Activated T-cell treated with anti-CD3 and anti-CD28 coated beads, Interleukin-2, amount 50 U/mL, for 48 hours (primary cell): ENCODE results near the gene FHIP2A.
A peak's percentile ranks its signal among the peaks of the same experiment; 100 is the strongest.
"Not testable (repeated sequence)": the region's sequence is repeated elsewhere in the genome, so short reads cannot be mapped to it uniquely, and the experiment has no call there.

Source experiments
- DNase-seq, 2 experiments: peaks; one replicate each; pipeline ENCODE4 v3.0.0-alpha.2; 2020

FHIP2A gene, protein sequence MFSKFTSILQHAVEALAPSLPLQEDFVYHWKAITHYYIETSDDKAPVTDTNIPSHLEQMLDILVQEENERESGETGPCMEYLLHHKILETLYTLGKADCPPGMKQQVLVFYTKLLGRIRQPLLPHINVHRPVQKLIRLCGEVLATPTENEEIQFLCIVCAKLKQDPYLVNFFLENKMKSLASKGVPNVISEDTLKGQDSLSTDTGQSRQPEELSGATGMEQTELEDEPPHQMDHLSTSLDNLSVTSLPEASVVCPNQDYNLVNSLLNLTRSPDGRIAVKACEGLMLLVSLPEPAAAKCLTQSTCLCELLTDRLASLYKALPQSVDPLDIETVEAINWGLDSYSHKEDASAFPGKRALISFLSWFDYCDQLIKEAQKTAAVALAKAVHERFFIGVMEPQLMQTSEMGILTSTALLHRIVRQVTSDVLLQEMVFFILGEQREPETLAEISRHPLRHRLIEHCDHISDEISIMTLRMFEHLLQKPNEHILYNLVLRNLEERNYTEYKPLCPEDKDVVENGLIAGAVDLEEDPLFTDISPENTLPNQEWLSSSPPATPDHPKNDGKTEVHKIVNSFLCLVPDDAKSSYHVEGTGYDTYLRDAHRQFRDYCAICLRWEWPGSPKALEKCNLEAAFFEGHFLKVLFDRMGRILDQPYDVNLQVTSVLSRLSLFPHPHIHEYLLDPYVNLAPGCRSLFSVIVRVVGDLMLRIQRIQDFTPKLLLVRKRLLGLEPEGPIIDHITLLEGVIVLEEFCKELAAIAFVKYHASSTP

DNA sequence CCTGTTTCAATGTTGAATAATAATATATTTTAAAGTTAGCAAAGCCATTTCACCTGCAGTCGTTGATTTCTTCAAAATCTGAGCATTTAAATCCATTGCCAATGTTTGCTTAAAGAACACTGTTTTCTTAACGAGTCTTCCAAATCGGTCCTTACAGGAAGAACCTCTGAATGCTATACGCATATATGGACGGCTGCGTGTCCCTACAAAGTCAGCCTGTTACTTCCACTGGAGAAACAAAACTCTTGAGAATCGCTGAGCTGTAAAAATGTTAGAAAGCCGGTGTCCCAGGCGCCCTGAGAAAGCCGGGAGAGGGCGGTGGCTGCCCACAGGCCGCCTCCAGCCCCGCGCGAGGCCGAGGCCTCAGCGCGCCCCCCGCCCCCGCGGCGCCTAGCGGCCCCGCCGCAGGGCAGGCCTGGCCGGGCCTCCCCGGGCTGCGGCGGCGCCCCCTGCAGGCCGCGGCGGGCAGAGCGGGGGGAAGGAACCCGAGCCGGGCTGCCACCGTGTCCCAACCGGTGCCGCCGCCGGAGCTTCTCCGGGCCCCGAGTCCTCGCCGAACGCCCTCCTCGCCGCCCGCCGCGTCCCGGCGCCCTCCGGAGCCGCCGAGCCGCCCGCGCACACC lies at the start of gene FHIP2A:
Gene FHIP2A, plus strand, starts transcription at position 488 of the 622 bp plus-strand sequence. CDS start 299 bp downstream, outside the sequence.
- DNase-seq = peak; percentile 87 to 91

DNA sequence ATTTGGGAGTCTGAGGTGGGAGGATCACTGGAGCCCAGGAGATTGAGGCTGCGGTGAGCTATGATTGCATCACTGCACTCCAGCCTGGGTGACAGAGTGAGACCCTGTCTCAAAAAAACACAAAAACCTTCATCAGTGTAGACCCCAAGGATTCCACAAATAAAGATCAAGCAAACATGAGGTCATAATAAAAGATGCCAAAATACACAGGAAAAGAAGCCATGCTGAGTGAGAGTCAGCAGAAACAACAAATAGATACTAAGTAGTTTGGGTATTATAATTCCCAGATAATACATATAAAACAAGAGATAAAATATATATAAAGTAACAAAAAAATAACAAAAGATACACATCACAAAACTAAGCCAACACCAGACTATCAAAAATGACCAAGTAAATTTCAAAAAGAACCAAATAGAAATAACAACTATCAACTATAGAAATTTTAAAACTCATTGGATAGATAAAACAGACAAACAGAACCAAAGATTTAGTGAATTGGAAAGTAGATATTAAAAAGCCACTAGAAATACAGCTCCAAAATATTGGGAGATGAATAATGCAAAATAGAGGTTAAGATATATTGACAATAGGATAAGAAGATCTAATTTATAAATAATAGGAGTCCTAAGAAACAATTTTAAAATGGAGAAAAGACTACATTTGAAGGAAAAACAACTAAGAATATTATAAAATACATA lies 48.9 kb upstream of the FHIP2A start:
- no peak for DNase-seq

DNA sequence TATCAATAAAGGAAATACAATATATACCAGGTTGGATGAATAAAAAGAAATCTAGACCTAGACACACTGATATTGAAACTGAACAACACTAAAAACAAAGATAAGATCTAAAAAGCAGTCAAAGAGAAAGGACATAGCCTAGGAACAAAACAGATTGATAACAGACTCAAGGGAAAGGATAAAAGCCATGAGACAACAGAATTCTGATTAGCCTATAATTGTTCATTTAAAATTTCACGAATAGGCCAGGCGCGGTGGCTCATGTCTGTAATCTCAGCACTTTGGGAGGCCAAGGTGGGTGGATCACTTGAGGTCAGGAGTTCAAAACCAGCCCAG lies 48.4 kb upstream of the FHIP2A start:
- no peak for DNase-seq

DNA sequence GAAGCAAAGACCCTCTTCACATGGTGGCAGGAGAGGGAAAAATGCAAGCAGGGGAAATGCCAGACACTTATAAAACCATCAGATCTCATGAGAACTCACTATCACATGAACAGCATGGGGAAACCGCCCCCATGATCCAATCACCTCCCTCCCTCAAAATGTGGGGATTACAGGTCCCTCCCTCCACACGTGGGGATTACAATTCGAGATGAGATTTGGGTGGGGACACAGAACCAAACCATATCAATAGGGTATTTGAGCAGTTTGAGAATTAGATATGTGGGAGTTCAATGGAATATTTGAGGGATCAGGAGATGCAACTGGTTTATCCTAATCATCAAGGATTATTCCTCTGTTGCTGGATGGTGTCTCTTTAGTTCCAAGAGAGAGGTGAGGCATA lies 46.5 kb upstream of the FHIP2A start:
- DNase-seq = not testable (repeated sequence)

DNA sequence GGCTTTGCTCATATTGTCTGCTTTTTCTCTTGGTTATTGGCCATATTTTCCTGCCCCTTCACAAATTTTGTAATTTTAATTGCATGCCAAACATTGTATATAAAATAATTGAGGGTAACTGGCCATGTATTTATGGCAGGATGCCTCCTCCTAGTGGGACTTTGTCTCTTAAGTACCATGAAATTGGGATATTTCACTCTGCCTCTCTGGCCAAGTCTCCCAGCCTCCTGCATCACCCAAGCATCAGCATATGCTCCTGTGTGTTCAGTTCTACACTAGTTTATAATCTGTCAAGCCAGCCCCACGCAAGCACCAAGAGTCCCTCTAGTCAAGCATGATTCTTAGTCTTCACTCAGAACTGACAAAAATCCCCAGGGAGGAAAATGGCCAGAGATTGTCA lies 44.2 kb upstream of the FHIP2A start:
- no peak for DNase-seq

DNA sequence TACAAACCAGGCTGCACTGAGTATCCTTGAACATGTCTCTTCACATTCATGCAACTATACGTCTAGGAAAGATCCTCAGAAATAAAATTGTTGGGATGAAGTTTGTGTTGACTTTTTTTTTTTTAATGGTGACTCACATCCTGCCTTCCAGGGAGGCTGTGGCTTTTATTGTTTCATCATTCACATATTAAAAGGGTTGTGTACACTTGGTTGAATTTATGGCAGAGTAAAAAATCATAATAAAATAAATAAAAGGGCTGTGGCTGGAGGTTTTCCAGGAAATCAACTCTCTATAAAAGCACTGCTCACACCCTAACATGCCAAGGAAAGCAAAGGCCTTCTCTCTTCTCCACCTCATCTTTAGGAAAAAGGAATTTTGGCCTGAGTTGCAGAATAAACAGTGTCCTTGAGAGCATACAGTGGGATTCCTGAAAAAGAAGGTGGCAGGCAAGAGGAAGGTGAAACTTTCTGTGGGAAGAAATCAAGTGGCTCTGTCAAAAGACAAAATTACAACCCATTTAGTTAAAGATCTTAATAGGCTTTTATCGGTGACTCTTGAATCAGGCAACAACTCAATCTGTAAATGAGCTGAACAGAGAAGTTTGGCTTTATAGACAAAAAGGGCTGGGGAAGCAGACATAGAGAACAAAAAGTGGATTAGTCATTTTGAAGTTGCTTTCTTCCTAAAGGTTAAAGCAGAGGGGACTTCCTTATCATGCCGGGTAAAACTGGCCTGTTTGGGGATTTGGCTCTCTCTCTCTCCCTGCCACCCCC lies 41.6 kb upstream of the FHIP2A start:
- DNase-seq = no peak

DNA sequence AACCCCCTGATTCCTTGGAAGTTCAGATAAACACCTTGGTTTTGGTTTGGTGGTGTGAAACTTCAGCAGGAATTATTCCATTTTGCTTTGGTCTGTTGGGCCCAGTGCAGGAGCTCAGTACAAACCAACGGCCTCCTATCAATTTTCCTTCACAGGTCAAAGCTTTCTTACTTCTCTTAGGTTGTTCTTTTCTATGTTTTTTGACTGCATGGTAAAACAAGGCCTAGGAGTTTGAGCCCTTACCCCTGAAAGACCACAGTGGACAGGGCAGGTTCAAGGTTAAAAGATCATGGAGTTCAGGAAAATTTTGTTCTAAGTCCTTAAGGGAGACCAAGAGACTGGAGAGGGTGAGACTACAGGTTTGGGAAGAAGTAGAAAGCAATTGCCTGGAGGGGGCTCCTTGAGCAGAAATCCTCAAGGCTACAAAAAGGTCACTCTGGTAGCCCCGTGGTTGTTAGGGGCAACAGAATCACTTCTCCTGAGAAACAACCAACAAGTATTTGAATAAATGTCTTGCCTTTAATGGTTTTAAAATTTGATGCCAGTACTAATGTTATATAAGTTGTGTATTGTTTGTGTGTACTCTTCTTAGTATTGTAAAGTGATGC lies 40.9 kb upstream of the FHIP2A start:
- no peak for DNase-seq

DNA sequence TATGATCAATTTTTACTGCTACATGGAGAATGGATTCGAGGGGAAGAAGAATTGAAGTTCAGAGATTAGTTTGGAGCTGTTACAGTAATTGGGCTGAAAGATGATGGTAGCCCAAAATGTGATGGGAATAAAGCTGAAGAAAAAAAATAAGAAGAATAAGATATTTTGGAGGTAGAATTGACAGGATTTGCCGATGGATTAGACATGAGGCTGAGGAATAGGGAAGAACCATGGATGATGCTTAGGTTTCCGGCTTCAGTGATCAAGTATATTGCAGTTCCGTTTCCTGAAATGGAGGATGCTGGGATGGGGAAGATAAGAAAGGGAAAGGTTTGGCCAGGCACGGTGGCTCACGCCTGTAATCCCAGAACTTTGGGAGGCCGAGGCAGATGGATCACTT lies 38.9 kb upstream of the FHIP2A start:
- DNase-seq = no peak

DNA sequence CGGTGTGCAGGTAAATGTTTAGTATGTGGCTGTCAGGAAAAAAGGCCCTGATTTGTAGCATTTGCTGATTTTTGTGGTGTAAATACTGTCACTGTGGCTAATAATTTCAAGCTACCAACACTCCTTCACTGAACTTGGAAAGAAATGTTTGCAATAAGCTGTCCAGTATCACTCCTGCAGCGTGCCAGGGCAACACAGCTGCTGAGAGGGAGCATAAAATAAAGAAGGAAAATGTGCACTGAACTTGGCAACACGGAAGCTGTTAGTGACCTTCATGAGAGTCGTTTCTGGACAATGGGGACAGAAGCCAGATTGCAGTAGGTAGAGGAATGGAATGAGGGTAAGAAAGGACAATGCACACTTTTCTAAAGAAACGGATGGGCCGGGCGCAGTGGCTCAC lies 37.9 kb upstream of the FHIP2A start:
- DNase-seq = no peak

DNA sequence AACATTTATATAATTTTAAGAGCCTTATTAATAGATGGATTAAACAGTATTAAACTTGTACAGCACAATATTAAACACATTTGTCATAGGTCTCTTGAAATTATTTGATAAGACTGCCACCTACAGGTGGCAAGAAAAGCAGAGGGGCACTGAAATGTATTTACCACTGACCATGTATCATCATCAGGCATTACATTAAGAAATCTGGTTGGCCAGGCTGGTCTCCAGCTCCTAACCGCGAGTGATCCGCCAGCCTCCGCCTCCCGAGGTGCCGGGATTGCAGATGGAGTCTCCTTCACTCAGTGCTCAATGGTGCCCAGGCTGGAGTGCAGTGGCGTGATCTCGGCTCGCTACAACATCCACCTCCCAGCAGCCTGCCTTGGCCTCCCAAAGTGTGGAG lies 35.1 kb upstream of the FHIP2A start:
- DNase-seq = not testable (repeated sequence)

DNA sequence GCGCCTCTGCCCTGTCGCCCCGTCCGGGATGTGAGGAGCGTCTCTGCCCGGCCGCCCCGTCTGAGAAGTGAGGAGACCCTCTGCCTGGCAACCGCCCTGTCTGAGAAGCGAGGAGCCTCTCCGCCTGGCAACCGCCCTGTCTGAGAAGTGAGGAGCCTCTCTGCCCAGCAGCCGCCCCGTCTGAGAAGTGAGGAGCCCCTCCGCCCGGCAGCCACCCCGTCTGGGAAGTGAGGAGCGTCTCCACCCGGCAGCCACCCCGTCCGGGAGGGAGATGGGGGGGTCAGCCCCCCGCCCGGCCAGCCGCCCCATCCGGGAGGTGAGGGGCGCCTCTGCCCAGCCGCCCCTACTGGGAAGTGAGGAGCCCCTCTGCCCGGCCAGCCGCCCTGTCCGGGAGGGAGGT lies 34.4 kb upstream of the FHIP2A start:
- DNase-seq = not testable (repeated sequence)

DNA sequence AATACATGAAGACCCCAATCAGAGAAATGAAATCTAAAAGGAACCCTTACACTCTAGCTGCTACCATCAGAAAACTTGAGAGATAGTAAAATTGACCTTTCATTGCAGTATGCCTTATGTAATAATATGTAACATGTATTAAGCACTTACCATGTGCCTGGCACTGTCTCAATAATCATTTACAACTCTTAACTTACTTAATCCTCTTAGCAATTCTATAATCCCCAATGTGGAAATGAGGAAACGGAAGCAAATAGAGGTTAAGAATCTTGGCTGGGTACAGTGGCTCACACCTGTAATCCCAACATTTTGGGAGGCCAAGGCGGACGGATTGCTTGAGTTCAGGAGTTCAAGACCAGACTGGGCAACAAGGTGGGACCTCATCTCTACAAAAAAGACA lies 29.8 kb upstream of the FHIP2A start:
- DNase-seq = no peak

DNA sequence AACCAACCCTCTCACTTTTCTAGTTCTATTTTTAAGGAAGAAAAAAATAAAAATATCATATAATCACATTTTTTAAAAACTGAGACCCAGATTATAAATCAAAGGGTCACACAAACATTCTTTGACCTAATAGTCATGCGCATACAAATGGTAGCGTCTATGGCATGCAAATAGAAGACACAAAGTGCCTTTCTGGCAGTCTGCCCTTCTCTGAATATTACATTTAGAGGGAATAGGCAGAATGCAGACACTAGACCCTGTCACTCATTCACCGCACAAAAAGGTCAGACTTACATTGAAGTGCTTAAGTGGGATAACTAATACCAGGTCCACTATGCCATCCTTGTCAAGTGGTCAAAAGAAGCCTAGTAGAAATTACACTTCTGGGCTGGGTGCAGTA lies 26.5 kb upstream of the FHIP2A start:
- DNase-seq = no peak

DNA sequence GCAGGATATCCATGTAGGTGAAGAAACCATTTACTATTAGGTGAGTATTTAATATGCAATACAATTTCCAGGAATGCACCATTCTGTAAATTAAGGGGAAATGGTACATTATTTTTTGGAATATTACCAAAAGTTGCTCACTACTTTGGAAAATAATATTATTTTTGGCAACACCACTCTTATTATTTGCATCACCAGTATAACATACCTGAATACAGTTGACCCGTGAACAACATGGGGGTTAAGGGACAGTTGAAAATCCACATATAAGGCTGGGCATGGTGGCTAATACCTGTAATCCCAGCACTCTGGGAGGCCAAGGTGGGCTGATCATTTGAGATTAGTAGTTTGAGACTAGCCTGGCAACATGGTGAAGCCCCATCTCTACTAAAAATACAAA lies 21.2 kb upstream of the FHIP2A start:
- DNase-seq = no peak

DNA sequence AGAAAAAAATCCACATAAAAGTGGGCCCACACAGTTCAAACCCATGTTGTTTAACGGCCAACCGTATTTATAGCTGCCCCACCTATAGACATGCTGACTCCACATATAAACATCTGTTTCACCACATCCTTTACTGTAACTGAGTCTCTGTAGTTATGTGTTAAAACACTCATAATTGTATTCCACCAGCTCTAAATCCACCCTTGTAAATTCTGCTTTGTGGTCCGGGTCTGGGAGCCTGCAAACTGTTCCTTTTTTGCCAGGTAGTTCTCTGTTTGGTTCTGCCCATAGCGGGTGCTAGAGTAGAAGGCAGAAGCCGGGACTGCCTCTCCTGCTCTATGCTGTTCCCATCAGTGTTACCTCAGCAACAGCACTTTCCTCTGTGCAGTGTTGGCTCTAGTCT lies 20.2 kb upstream of the FHIP2A start:
- DNase-seq = peak in 1 of 2 experiments; percentile 33

DNA sequence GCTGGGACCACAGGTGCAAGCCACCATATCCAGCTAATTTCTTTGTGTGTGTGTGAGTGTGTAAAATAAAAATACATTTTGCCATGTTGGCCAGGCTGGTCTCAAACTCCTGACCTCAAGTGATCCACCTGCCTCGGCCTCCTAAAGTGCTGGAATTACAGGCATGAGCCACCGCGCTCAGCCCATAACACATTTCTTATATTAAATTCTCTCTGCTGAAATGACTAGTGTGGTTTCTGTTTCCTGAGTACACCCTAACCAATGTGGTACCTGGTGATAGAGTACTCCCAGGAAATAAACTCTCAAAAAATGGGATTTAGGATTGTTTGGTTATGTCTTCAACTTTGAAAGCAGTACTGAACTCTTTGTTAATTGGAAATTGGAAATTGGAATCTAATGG lies 19.4 kb upstream of the FHIP2A start:
- no peak for DNase-seq

DNA sequence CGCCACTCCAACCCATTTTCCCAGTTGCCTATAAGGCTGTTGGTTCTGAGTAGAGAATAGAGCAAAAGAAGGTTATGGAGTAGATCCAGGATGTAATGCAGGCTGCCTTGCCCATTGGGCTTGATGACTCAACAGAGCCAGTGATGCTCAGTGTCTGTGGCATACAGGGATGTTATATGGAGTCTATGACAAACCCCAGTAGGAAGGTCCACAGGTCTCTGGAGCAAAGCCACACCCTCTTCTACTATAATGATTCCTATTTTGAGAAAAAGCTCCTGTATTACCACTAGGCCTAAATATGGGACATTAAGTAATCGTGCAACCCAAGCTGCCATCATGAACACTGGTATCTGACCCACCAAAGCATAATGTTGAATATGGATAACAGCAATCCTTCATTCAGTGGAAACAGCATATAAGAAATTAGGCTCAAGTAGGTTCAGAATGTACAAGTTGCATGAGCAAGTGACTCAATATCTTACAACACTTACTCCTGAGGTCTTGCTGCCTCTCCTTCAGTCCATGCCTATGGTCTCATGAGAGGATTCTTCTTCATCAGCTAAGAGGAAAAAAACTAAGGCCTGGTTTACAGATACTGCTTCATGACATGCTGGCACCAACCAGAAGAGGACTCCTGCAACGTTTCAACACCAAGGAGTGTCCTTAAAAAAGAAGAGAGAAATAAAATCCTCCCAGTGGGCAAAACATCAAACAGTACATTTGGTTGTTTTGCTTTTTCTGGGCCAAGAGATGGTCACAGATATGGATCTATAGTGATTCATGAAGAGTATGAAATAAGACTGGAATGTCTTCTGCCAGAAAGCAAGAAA lies 14.8 kb upstream of the FHIP2A start:
- DNase-seq = no peak

DNA sequence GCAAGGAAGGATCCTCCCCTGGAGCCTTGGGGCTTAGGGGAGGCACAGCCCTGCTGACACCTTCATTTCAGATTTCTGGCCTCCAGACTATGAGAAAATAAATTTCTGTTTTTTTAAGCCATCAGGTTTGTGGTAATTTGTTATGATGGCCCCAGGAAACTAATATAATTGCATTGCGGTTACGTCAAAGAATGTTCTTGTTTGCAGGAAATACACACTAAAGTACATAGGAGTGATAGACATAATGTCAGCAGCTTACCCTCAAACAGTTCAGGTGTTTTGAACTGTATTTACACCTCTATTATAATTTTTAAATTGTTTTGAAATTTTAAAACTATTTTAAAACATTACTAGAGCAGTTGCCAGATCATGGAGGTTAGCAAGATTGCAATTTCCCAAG lies 12.6 kb upstream of the FHIP2A start:
- no peak for DNase-seq

DNA sequence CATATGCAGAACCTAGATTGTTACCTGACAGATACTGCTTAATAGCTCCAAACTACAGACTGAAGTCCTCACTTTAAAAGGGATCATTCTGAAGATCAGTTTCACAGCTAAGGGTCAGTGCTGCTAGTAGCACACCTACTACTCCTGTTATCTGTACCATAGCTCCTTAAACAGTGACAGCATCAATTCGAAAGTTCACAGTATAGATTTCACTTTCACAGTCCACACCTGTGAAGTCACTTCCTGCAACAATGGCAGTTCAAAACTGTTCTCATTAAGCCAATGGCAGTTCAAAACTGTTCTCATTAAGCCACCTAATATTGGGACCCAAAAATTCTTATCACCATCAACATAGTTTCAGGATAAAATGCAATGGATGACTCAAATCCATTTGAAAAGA lies 10.7 kb upstream of the FHIP2A start:
- DNase-seq = no peak

DNA sequence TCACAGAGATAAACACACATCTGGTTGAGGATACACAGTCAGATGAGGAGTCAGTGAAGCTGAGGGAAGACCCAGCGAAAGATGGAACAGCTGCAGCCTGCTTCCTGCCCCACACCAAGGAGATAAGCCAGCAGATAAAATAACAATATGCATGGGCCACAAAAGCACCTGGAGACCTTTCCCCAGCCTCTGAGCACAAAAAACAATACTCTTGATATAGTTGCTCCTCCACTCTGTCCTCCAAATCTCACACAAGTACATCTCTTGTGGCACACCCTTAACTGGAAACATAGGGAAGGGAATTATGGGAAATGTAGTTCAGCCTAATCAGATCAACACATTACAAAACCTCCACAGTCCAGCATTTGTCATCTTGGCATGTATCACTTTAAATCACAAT lies 9.7 kb upstream of the FHIP2A start:
- no peak for DNase-seq

DNA sequence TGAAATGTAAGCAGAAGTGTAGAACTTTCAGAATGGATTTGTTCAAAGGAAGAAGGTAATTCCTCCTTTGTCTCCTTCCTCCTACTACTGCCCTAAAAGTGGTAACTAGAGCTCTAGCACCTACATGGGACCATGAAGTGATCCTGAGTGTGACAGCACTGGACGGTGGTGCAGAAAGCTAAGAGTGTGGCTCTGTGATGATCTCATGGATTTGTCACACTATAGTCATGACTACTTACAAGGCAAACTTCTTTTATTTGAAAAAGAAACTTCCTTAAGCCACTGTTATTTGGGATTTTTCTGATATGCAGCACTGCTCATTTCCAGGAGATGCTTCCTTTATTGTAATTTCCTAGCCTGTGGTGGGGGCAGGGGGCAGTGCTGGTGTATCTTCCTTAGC lies 5.8 kb upstream of the FHIP2A start:
- no peak for DNase-seq
